Lower leg skin (tissue), 4 donors: Measurements from ENCODE around the gene DNAH12. TPM values are rescaled to one million over a fixed set of nuclear protein-coding genes. Genes with fewer than 3 reads are reported as not detected.
"Not testable (repeated sequence)": the region's sequence is repeated elsewhere in the genome, so short reads cannot be mapped to it uniquely, and the experiment has no call there.

Source experiments
- DNase-seq, 2 donors: peaks; one replicate each; pipeline ENCODE4 v3.0.0-alpha.2; 2019; ENCODE audit warnings: low spot score in 2 of 2
- H3K4me3 ChIP-seq: fragments of 200-600 bp; sonication (generic); 2 replicates; pipeline ENCODE4 v1.5.1; 2017; ENCODE audit warnings: mild to moderate bottlenecking, low read depth; ENCODE audit not compliant: poor library complexity, severe bottlenecking
- POLR2A ChIP-seq, 2 donors: fragments of 450-650 bp; IDR thresholded peaks; one replicate each; pipeline ENCODE4 v1.6.1; 2016 to 2017; ENCODE audit warnings: antibody characterized with exemption in 2 of 2, mild to moderate bottlenecking in 1 of 2, moderate library complexity in 1 of 2
- WGBS, 2 donors: methylation state at CpG; one replicate each; pipeline ENCODE4 v1.1.5; 2018; 5-methylcytosine and 5-hydroxymethylcytosine counted together
- intact Hi-C: fragments of 100-400 bp; cut with DNase I; formaldehyde crosslinking; loops from one replicate; pipeline ENCODE4 v1.15.0; 2023; ENCODE audit warnings: low total_unique reads
- total RNA-seq, 4 donors: library from RNA; depleted of rRNA; stranded (reverse); fragments of >200 nt; gene quantifications; one replicate each; pipeline ENCODE4 v1.1.0, GENCODE V29; 2016
- TF ChIP-seq, protein P1 (sequence below), 3 donors: fragments of 450-650 bp; IDR thresholded peaks; one replicate each; pipeline ENCODE4 v1.5.1; 2016; ENCODE audit warnings: antibody characterized with exemption in 3 of 3, mild to moderate bottlenecking in 3 of 3, moderate library complexity in 2 of 3

Gene DNAH12
- total RNA-seq, 4 donors from 2014 or later, result under 0.01 to 0.03 TPM; not detected in 2

DNA sequence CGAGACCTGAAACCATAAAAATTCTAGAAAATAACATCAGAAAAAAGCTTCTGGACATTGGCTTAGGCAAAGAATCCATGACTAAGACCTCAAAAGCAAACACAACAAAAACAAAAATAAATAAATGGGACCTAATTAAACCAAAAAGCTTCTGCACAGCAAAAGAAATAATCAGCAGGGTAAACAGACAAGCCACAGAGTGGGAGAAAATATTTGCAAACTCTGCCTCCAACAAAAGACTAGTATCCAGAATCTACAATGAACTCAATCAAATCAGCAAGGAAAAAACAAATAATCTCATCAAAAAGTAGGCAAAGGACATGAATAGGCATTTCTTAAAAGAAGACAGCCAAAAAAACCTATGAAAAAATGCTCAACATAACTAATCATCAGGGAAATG, 59.6 kb downstream of the DNAH12 start:
- no peak for DNase-seq
- no peak overlapping the region for H3K4me3 ChIP-seq
- TF ChIP-seq, protein P1, sequence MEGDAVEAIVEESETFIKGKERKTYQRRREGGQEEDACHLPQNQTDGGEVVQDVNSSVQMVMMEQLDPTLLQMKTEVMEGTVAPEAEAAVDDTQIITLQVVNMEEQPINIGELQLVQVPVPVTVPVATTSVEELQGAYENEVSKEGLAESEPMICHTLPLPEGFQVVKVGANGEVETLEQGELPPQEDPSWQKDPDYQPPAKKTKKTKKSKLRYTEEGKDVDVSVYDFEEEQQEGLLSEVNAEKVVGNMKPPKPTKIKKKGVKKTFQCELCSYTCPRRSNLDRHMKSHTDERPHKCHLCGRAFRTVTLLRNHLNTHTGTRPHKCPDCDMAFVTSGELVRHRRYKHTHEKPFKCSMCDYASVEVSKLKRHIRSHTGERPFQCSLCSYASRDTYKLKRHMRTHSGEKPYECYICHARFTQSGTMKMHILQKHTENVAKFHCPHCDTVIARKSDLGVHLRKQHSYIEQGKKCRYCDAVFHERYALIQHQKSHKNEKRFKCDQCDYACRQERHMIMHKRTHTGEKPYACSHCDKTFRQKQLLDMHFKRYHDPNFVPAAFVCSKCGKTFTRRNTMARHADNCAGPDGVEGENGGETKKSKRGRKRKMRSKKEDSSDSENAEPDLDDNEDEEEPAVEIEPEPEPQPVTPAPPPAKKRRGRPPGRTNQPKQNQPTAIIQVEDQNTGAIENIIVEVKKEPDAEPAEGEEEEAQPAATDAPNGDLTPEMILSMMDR (IDR thresholded peaks at IDR 0.05), result no peak
- no peak for TF ChIP-seq POLR2A (IDR thresholded peaks at IDR 0.05)
- WGBS, 2 donors, result 67 to 68% methylated on average over 1 of the region's 1 CpG
- intact Hi-C loops, result no loop called here

DNA sequence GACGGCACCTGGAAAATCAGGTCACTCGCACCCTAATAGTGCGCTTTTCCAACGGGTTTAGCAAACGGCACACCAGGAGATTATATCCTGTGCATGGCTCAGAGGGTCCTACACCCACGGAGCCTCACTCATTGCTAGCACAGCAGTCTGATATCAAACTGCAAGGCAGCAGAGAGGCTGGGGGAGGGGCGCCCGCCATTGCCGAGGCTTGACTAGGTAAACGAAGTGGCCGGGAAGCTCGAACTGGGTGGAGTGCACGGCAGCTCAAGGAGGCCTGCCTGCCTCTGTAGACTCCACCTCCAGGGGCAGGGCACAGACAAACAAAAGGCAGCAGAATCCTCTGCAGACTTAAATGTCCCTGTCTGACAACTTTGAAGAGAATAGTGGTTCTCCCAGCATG, 67.0 kb downstream of the DNAH12 start:
- DNase-seq, intact Hi-C loops, H3K4me3 ChIP-seq: not testable (repeated sequence)
- WGBS, 2 donors, result 94 to 96% methylated on average over 13 of the region's 13 CpGs

DNA sequence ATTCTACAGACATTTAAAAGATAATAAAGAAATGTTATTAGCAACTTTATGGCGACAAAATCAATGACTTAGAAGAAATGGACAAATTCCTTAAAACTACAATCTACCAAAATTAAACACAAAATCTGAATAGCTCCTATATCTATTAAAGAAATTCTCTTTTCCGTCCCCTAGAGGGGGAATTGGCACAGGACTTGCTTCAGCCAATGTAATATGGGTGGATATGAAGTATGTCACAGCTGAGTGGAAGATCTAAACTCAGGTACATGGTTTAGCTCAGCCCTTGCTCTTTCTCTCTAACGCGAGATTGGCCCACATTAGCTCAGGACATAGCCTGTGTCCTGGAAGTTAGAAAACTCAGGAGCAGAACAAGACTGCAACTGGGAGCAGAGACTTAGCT, 79.3 kb downstream of the DNAH12 start:
- H3K4me3 ChIP-seq, result no peak overlapping the region
- intact Hi-C loops, result no loop called here
- TF ChIP-seq, protein P1 (IDR thresholded peaks at IDR 0.05), result no peak
- whole genome bisulfite sequencing, 2 donors, result 77% methylated on average over 4 of the region's 4 CpGs
- no peak for DNase-seq

DNA sequence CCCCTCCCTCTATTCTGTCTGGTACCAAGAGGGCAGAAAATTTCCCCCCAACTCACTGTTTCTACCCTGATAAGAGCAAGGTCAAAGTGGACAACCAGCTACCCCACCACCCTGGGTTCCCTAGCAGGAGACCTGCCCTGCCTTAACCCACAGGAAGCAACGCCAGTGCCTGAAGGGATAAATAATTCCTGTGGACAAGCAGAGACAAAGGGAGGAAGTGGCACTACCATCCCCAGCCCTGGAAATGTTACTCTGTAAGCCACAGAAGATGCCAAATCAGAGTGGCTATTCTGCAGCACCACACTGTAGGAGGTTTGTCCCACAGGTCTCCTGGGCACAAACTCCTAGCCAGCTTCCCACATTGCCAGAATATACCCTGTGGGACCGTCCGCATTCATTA, 80.1 kb downstream of the DNAH12 start:
- H3K4me3 ChIP-seq, result no peak overlapping the region
- TF ChIP-seq, protein P1 (IDR thresholded peaks at IDR 0.05), result no peak
- TF ChIP-seq POLR2A (IDR thresholded peaks at IDR 0.05), result no peak
- no peak for DNase-seq
- 72 to 87% methylated on average over 3 of the region's 3 CpGs for WGBS, 2 donors
- intact Hi-C loops, result no loop called here

DNA sequence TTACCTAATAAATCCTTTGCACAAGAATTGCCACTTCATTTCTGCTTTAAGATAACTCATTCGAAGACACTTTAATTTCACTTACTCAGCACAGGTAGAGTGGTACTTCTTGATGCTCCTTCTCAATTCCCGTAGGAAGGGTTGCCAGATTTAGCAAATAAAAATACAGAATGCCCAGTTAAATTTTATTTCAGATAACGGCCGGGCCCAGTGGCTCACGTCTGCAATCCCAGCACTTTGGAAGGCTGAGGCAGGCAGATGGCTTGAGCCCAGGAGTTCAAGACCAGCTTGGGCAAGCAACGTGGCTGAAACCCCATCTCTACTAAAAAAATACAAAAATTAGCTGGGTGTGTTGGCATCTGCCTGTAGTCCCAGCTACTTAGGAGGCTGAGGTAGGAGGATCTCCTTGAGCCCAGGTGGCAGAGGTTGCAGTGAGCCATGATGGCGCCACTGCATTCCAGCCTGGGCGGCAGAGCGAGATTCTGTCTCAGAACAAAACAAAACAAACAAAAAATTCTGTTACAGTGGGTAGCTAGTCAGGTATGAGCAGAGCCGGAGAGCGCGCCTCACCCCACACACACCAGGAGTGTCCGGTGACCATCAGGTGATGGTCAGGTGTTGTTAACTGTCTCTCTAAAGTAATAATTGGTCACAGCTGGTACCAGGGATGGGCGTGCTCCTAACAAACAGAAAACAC, 92.8 kb downstream of the DNAH12 start:
- no peak overlapping the region for H3K4me3 ChIP-seq
- no peak for TF ChIP-seq POLR2A (IDR thresholded peaks at IDR 0.05)
- TF ChIP-seq, protein P1 (IDR thresholded peaks at IDR 0.05), result no peak
- intact Hi-C loops, result no loop called here
- DNase-seq, result no peak
- WGBS, 2 donors, result 76 to 87% methylated on average over 14 of the region's 14 CpGs

DNA sequence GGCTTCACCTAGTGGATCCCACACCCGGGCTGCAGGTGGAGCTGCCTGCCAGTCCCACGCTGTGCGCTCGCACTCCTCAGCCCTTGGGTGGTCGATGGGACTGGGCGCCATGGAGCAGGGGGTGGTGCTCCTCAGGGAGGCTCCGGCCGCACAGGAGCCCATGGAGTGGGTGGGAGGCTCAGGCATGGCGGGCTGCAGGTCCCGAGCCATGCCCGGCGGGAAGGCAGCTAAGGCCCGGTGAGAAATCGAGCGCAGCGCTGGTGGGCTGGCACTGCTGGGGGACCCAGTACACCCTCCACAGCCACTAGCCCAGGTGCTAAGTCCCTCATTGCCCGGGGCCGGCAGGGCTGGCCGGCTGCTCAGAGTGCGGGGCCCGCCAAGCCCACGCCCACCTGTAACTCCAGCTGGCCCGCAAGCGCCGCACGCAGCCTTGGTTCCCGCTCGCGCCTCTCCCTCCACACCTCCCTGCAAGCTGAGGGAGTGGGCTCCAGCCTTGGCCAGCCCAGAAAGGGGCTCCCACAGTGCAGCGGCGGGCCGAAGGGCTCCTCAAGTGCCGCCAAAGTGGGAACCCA, 94.8 kb downstream of the DNAH12 start:
- WGBS, 2 donors, result 90 to 96% methylated on average over 20 to 26 of the region's 33 CpGs
- DNase-seq, H3K4me3 ChIP-seq, intact Hi-C loops: not testable (repeated sequence)

GRCh38 chr3:57448489-57448888, 95.7 kb downstream of the DNAH12 start:
- H3K4me3 ChIP-seq, DNase-seq, intact Hi-C loops: not testable (repeated sequence)
- 77 to 81% methylated on average over 5 of the region's 5 CpGs for WGBS, 2 donors
